Measurements from ENCODE around the gene COL23A1.

Gene COL23A1

GRCh38 chr5:178269499-178269898 is 320.7 kb downstream of the COL23A1 start:
- Mint-ChIP-seq H3K27ac (no peak overlapping the region), H3K4me1 (peaks cover 7% of the 10 kb centered on the region), H3K27me3 (ENCODE audit: low read depth, poor library complexity) (peaks cover 10% of the 10 kb centered on the region), H3K36me3 (ENCODE audit: low read depth) (no peaks in the 10 kb centered on the region), H3K4me3 (no peak overlapping the region), H3K9me3 (peaks cover 3% of the 10 kb centered on the region)
- TF ChIP-seq CTCF (IDR thresholded peaks at IDR 0.05): no peak
- no peak for DNase-seq

GRCh38 chr5:178267876-178268275 is 322.3 kb downstream of the COL23A1 start:
- H3K36me3 Mint-ChIP-seq (ENCODE audit: low read depth): no peaks in the 10 kb centered on the region

GRCh38 chr5:178267245-178267644 is 322.9 kb downstream of the COL23A1 start:
- Mint-ChIP-seq H3K4me1 (peaks cover 7% of the 10 kb centered on the region), H3K4me3 (no peak overlapping the region), H3K27ac (no peak overlapping the region), H3K36me3 (ENCODE audit: low read depth) (no peaks in the 10 kb centered on the region), H3K27me3 (ENCODE audit: low read depth, poor library complexity) (peaks cover 20% of the 10 kb centered on the region), H3K9me3 (peaks cover 3% of the 10 kb centered on the region)
- no peak for TF ChIP-seq CTCF (IDR thresholded peaks at IDR 0.05)
- DNase-seq: no peak

More at GRCh38 chr5:178267876-178268275, 322.3 kb downstream of the COL23A1 start:
- no peak overlapping the region for H3K27ac Mint-ChIP-seq
- no peak for TF ChIP-seq CTCF (IDR thresholded peaks at IDR 0.05)
- peaks cover 18% of the 10 kb centered on the region for H3K27me3 Mint-ChIP-seq (ENCODE audit: low read depth, poor library complexity)
- no peak overlapping the region for H3K4me3 Mint-ChIP-seq
- peaks cover 3% of the 10 kb centered on the region for H3K9me3 Mint-ChIP-seq
- peaks cover 7% of the 10 kb centered on the region for H3K4me1 Mint-ChIP-seq
- DNase-seq: no peak

DNA sequence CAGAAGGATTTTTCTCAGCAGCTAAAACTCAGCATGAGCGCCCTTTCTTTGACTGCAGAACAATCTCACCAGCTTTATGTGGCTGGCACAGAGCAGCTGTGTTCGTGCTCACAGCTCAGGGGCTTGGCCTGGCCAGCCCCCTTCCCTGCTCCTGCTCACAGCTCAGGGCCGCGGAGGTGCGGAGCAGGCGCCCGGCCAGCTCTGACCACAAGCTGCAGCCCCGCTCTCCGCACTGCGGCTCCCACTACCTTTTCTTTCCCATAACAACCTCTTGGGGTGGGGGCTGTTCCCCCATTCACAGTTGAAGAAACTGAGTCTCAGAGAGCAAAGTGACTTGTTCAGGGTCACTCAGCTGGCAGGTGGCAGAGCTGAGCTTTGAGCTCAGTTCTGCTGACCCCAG is 323.6 kb downstream of the COL23A1 start:
- H3K4me3 Mint-ChIP-seq: no peak overlapping the region
- TF ChIP-seq CTCF (IDR thresholded peaks at IDR 0.05): no peak
- H3K27ac Mint-ChIP-seq: no peak overlapping the region
- DNase-seq: no peak
- no peaks in the 10 kb centered on the region for H3K36me3 Mint-ChIP-seq (ENCODE audit: low read depth)
- H3K27me3 Mint-ChIP-seq (ENCODE audit: low read depth, poor library complexity): peaks cover 23% of the 10 kb centered on the region
- H3K9me3 Mint-ChIP-seq: peaks cover 3% of the 10 kb centered on the region
- H3K4me1 Mint-ChIP-seq: peaks cover 5% of the 10 kb centered on the region

GRCh38 chr5:178265746-178266145 is 324.4 kb downstream of the COL23A1 start:
- no peak for TF ChIP-seq CTCF (IDR thresholded peaks at IDR 0.05)
- no peaks in the 10 kb centered on the region for H3K4me1 Mint-ChIP-seq

GRCh38 chr5:178264044-178264443 is 326.1 kb downstream of the COL23A1 start:
- peaks cover 24% of the 10 kb centered on the region for H3K27me3 Mint-ChIP-seq (ENCODE audit: low read depth, poor library complexity)
- no peak for DNase-seq
- H3K4me1 Mint-ChIP-seq: no peaks in the 10 kb centered on the region
- H3K27ac Mint-ChIP-seq: no peak overlapping the region
- no peak for TF ChIP-seq CTCF (IDR thresholded peaks at IDR 0.05)
- no peaks in the 10 kb centered on the region for H3K36me3 Mint-ChIP-seq (ENCODE audit: low read depth)
- peaks cover 3% of the 10 kb centered on the region for H3K9me3 Mint-ChIP-seq
- H3K4me3 Mint-ChIP-seq: no peak overlapping the region

More at GRCh38 chr5:178265746-178266145, 324.4 kb downstream of the COL23A1 start:
- Mint-ChIP-seq H3K27ac (no peak overlapping the region), H3K9me3 (peaks cover 3% of the 10 kb centered on the region), H3K4me3 (no peak overlapping the region), H3K36me3 (ENCODE audit: low read depth) (no peaks in the 10 kb centered on the region), H3K27me3 (ENCODE audit: low read depth, poor library complexity) (peaks cover 23% of the 10 kb centered on the region)
- DNase-seq: no peak

All from nephron progenitor cell (in vitro differentiated cells).